Astrocyte (in vitro differentiated cells and primary cell): ENCODE measurements around the gene DHX16.

Source experiments
- EZH2 ChIP-seq: IDR thresholded peaks from 2 replicates; pipeline ENCODE4 v1.6.1; 2012; ENCODE audit warnings: mild to moderate bottlenecking, low read length, inconsistent platforms; ENCODE audit not compliant: insufficient read depth
- TF ChIP-seq, protein P1 (sequence below): IDR thresholded peaks from 2 replicates; pipeline ENCODE4 v1.5.1; 2011; ENCODE audit warnings: low read depth, mild to moderate bottlenecking, inconsistent platforms, low read length, moderate library complexity; ENCODE audit not compliant: insufficient read depth

DNA sequence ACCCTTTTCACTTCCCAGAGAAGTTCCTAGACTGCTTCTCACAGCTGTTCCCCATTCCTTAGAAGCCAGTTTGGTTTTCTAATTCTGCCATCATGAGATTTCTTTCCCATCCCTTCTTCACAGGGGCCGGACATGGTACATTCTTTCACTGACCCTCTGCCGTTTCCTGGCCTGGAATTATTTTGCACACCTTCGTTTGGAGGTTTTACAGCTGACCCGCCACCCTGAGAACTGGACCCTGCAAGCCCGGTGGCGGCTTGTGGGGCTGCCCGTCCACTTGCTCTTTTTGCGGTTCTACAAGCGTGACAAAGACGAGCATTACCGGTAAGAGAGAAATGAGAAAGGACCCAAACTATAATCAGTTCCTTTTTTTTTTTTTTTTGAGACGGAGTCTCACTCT is 21.7 kb downstream of the DHX16 start:
- TF ChIP-seq, protein P1, sequence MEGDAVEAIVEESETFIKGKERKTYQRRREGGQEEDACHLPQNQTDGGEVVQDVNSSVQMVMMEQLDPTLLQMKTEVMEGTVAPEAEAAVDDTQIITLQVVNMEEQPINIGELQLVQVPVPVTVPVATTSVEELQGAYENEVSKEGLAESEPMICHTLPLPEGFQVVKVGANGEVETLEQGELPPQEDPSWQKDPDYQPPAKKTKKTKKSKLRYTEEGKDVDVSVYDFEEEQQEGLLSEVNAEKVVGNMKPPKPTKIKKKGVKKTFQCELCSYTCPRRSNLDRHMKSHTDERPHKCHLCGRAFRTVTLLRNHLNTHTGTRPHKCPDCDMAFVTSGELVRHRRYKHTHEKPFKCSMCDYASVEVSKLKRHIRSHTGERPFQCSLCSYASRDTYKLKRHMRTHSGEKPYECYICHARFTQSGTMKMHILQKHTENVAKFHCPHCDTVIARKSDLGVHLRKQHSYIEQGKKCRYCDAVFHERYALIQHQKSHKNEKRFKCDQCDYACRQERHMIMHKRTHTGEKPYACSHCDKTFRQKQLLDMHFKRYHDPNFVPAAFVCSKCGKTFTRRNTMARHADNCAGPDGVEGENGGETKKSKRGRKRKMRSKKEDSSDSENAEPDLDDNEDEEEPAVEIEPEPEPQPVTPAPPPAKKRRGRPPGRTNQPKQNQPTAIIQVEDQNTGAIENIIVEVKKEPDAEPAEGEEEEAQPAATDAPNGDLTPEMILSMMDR: no peak
- TF ChIP-seq EZH2: no peak
